GM11168 (cell line): ENCODE data around the gene IQGAP3.

Experiments used
- in situ Hi-C: fragments of 300-500 bp; cut with MboI; formaldehyde crosslinking; loops from one replicate; pipeline ENCODE4 v1.12.0; 2022; ENCODE audit warnings: low sequenced_read_pairs; ENCODE audit not compliant: unreplicated experiment

Gene IQGAP3

GRCh38 chr1:156487862-156488261 is 84.5 kb downstream of the IQGAP3 start:
- in situ Hi-C loops, result no loop called here

GRCh38 chr1:156486421-156487344 is 85.7 kb downstream of the IQGAP3 start:
- in situ Hi-C loops, result no loop called here

GRCh38 chr1:156485984-156486383 is 86.4 kb downstream of the IQGAP3 start:
- in situ Hi-C loops, result no loop called here

DNA sequence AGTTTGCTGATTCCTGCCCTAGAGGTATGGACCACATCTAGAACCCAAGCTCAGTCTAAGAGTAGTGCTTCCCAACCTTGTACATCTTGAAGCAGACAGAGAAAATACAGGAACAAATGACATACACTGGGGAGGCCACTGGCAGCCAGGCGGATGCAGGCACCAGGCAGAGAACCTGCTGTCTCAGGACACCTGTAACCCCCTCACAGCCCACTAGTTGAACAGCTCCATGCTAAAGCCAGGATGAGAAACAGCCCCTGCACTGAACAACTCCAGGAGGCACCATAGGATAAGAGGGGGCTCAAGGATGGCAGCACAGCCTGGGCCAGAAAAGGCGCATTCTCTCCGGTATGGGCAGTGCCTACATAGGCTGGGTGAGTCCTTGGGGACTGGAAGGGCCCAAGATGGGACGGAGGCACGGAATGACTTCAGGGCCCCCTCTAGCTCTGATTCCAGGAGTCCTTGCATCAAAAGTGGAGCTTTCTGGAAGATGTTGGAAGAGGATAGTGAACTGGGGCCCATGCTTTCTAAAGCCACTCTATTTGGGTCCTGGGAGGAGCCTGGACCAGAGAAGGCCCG is 87.8 kb downstream of the IQGAP3 start:
- in situ Hi-C loops, result no loop called here

GRCh38 chr1:156483397-156483796 is 89.0 kb downstream of the IQGAP3 start:
- in situ Hi-C loops, result no loop called here

DNA sequence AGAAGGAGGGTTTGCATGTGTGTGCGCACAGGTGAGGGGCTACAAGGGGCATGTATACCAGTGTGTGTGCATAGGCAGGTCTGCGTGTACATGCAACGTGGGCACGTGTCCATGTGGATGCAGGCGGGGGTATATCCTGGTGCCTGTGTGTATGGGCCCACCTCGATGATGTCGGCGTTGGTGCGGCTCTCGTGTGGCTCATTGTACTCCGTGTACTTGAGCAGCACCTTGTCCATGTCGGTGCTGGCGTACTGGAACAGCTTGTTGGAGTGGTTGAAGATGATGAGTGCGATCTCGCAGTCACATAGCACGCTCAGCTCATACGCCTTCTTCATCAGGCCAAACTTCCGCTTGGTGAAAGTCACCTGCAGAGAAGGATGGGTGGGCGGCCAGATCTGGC is 90.1 kb downstream of the IQGAP3 start:
- in situ Hi-C loops, result no loop called here

- in situ Hi-C loops, result no loop called here
Measured at GRCh38 chr1:156481527-156481926, 90.8 kb downstream of the IQGAP3 start.

DNA sequence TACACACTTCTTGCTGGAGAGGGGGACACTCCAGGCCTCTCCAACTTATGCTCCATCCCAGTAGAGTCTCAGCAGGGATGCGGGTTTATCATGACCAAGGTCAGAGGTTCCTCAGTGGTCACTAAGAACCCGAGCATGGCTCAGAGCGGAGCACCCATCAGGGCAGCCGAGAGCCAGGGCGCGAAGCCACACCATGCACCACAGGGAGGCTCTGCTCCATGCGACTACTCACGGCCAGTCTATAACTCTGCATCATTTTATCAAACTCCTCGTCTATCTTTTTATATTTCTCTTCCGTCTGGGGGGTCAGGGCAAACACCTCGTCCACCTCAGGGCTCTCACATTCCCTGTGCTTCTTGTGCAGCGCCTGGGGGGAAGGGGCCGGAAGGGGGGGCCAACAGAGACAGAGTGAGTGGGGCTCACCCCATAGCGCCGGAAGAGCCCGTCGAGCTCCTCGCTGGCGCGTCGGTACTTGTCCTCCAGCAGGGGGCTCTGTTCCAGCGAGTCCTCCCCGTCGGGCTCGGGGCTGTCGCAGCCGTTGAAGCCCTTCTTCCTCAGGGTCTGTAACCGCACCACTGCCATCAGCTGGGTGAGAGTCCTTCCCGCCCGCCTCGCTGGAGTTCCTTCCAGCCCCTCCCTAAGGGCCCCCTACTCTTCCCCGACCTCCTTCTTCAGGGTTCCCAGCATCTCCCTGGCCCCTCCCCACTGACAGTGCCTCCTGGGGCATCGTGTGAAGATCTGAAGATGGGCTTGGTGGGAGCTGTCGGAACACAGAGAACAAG is 91.8 kb downstream of the IQGAP3 start:
- in situ Hi-C loops, result no loop called here

DNA sequence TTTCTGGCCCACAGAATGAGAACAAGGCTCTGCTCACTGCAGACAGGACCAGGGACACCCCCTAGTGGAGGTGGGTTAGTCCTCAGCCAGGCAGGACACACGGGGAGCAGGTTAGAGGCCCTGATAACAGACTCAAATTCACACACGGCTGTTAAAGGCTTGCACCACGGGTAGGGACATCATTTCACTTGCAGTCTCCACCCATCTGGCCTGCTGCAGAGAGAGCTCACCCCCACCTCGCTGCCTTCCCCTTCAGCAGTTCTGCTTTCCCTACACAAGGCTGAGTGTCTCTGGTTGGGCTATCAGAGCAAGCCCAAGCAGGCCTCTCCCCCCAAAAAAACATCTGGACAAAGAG is 92.4 kb downstream of the IQGAP3 start:
- in situ Hi-C loops, result no loop called here

GRCh38 chr1:156479093-156480015 is 93.0 kb downstream of the IQGAP3 start:
- in situ Hi-C loops, result no loop called here

GRCh38 chr1:156478250-156478627 is 94.1 kb downstream of the IQGAP3 start:
- in situ Hi-C loops, result no loop called here

GRCh38 chr1:156477526-156478249 is 94.7 kb downstream of the IQGAP3 start:
- in situ Hi-C loops, result no loop called here

DNA sequence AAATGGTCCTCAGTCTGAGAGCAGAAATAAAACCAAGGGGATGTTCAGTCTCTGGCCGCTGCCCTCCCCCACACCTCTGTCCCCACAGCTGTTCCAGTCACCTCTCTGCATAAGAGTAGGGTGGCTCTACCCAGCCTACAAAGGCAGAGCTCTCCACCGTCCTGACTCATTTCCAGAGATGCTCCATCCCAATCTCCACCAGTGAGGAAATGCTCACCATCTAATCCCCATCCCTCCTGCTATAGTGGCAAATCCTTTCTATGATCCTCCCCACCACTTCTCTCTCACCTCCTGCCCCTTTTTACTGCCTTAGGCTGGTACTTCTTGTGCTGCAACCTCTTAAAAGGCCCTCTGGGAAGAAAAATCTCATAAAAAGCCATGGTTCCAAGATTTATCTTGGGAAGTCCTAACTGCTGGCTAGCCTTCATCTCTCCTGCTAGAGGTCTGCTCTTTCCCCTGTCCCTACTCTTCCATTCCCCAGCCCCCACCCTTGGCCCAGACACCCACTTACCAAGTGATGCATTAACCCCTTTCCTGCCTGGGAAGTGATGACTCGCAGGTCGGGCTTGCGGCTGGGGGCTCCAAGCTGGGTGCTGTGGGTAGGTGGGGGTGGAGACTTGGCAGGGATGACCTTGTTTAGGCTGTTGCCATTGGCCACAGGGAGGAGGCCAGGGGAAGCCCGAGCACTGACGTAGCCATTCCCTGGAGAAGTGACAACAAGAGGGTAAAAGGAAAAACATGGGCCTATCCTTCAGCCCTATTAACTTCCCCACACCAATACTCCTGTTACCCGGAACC is 95.7 kb downstream of the IQGAP3 start:
- in situ Hi-C loops, result no loop called here

- in situ Hi-C loops, result no loop called here
Measured at GRCh38 chr1:156475568-156476500, 96.5 kb downstream of the IQGAP3 start.
